ENCODE results near the gene IL11RA. TPM values are rescaled to one million over a fixed set of nuclear protein-coding genes. Genes with fewer than 3 reads are reported as not detected.
A peak's percentile ranks its signal among the peaks of the same experiment; 100 is the strongest.

Gene IL11RA
- total and polyA plus RNA-seq, 8 donors: 4.4 to 57.4 (median 22.7) TPM

DNA sequence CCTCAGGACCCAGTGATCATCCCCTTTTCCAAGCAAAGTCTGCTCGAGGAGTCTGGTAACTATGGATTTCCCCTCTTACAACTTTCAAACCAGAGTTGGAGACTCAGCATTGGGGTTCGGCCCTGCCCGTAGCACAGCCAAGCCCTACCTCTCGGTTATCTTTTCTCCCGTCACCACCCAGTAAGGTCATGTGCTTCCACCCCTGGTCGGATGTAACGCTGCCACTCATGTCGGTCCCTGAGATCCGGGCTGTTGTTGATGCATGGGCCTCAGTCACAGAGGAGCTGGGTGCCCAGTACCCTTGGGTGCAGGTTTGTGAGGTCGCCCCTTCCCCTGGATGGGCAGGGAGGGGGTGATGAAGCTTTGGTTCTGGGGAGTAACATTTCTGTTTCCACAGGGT is 4.3 kb upstream of the IL11RA start:
- Histone ChIP-seq H3K27me3 (no peaks in the 10 kb centered on the region), H3K9me3 (no peaks in the 10 kb centered on the region), H3K4me3 (peak overlapping the region; percentile 63 to 77 (median 66)), H3K36me3 (peaks cover 14 to 25% (median 22%) of the 10 kb centered on the region in 4 donors), H3K27ac (peak overlapping the region in 4 of 5 donors; percentile 79 to 91 (median 86)), H3K4me1 (peaks cover 37 to 54% (median 46%) of the 10 kb centered on the region in 4 donors)
- TF ChIP-seq POLR2A (IDR thresholded peaks at IDR 0.05): no peak
- no peak for TF ChIP-seq EP300 (IDR thresholded peaks at IDR 0.05)
- TF ChIP-seq, protein P1, sequence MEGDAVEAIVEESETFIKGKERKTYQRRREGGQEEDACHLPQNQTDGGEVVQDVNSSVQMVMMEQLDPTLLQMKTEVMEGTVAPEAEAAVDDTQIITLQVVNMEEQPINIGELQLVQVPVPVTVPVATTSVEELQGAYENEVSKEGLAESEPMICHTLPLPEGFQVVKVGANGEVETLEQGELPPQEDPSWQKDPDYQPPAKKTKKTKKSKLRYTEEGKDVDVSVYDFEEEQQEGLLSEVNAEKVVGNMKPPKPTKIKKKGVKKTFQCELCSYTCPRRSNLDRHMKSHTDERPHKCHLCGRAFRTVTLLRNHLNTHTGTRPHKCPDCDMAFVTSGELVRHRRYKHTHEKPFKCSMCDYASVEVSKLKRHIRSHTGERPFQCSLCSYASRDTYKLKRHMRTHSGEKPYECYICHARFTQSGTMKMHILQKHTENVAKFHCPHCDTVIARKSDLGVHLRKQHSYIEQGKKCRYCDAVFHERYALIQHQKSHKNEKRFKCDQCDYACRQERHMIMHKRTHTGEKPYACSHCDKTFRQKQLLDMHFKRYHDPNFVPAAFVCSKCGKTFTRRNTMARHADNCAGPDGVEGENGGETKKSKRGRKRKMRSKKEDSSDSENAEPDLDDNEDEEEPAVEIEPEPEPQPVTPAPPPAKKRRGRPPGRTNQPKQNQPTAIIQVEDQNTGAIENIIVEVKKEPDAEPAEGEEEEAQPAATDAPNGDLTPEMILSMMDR (IDR thresholded peaks at IDR 0.05): no peak
- 34 to 40% (median 37%) methylated on average over 7 to 10 of the region's 10 CpGs for WGBS, 5 donors
- intact Hi-C loops (cut with DNase I; ENCODE audit: low total_unique reads): no loop called here
- peak in 1 of 2 donors; percentile 41 for DNase-seq

DNA sequence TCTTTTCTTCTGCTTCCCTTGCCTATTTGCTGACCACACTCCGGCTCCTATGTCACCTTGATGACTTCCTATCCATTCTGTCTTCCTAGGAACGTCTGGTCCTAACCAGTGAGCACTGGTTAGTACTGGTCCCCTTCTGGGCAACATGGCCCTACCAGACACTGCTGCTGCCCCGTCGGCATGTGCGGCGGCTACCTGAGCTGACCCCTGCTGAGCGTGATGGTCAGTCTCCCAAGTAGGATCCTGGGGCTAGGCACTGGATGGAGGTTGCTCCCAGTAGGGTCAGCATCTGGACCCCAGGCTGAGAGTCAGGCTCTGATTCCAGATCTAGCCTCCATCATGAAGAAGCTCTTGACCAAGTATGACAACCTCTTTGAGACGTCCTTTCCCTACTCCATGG is 3.3 kb upstream of the IL11RA start:
- Histone ChIP-seq H3K27ac (peak overlapping the region in 1 of 5 donors; percentile 87), H3K4me3 (peak overlapping the region in 1 of 4 donors; percentile 77), H3K36me3 (peaks cover 14 to 25% (median 22%) of the 10 kb centered on the region in 4 donors), H3K27me3 (no peaks in the 10 kb centered on the region), H3K4me1 (peaks cover 48 to 64% (median 56%) of the 10 kb centered on the region in 4 donors), H3K9me3 (no peaks in the 10 kb centered on the region)
- WGBS, 5 donors: 95 to 98% (median 96%) methylated on average over 8 of the region's 8 CpGs
- DNase-seq: no peak
- no peak for TF ChIP-seq POLR2A (IDR thresholded peaks at IDR 0.05)
- no peak for TF ChIP-seq POLR2AphosphoS5 (IDR thresholded peaks at IDR 0.05)
- TF ChIP-seq, protein P1 (IDR thresholded peaks at IDR 0.05): no peak
- no peak for TF ChIP-seq EP300 (IDR thresholded peaks at IDR 0.05)
- intact Hi-C loops (cut with DNase I; ENCODE audit: low total_unique reads): no loop called here

DNA sequence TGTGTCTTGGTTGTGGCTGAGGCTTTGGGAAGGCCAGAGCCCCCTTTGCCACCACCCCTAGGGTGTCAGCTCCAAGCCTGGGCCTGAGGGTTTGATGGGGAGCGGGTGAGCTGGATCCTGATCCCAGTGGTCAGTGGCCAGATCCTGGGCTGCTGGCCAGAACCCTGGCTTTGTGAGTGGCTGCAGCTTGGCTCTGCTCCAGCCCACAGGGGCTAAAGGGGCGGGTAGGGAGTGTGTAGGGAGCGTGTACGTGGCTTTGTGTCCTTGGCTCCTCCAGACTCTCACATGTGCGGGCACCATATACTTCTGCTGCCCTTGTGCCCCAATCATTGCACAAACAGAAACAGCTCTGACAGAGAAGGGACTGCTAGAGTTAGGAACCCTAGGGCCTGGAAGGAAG is 1.2 kb upstream of the IL11RA start:
- TF ChIP-seq EP300 (IDR thresholded peaks at IDR 0.05): no peak
- TF ChIP-seq, protein P1 (IDR thresholded peaks at IDR 0.05): no peak
- no peak for TF ChIP-seq POLR2A (IDR thresholded peaks at IDR 0.05)
- TF ChIP-seq POLR2AphosphoS5 (IDR thresholded peaks at IDR 0.05): no peak
- intact Hi-C loops (cut with DNase I; ENCODE audit: low total_unique reads): no loop called here
- Histone ChIP-seq H3K27me3 (no peaks in the 10 kb centered on the region), H3K27ac (peak overlapping the region; percentile 7 to 84 (median 77)), H3K36me3 (peaks cover 14 to 25% (median 22%) of the 10 kb centered on the region in 4 donors), H3K4me3 (no peak overlapping the region), H3K4me1 (peaks cover 63 to 86% (median 74%) of the 10 kb centered on the region in 4 donors), H3K9me3 (no peaks in the 10 kb centered on the region)
- DNase-seq: peak in 1 of 2 donors; percentile 51
- 30 to 56% (median 45%) methylated on average over 5 of the region's 5 CpGs for WGBS, 5 donors

DNA sequence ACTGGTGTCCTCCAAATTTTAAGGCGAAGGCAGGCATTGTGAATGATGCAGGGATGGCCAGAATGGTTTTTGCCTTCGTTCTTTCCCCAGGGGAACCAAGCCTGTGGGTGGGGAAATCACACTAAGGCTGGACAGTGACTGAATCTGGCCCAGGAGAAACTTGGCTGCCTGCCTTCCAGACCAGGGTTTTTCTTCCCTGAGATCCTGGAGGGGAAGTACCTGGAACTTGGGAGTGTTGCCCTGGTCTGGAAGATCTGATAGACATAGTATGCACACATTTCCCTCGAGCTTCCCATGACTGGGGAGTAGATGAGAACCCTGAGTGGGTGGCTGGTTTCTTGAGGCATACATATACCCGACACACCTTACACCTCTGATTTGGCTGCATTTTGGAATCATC is 664 bp upstream of the IL11RA start:
- WGBS, 5 donors: 29 to 40% (median 33%) methylated on average over 4 of the region's 4 CpGs
- intact Hi-C loops (cut with DNase I; ENCODE audit: low total_unique reads): no loop called here
- peak overlapping the region; percentile 26 to 44 (median 37) for H3K4me3 ChIP-seq
- peak overlapping the region; percentile 53 to 84 (median 77) for H3K27ac ChIP-seq
- TF ChIP-seq, protein P1 (IDR thresholded peaks at IDR 0.05): no peak
- TF ChIP-seq EP300 (IDR thresholded peaks at IDR 0.05): no peak
- TF ChIP-seq POLR2AphosphoS5 (IDR thresholded peaks at IDR 0.05): no peak
- no peak for TF ChIP-seq POLR2A (IDR thresholded peaks at IDR 0.05)
- H3K36me3 ChIP-seq: peaks cover 14 to 25% (median 22%) of the 10 kb centered on the region in 4 donors
- H3K4me1 ChIP-seq: peaks cover 59 to 84% (median 69%) of the 10 kb centered on the region in 4 donors
- DNase-seq: peak; percentile 59 to 71
- no peaks in the 10 kb centered on the region for H3K27me3 ChIP-seq
- no peaks in the 10 kb centered on the region for H3K9me3 ChIP-seq

All from stomach (tissue), 9 donors.